LHCN-M2 (cell line): Measurements from ENCODE around the gene ELFN2. TPM values are rescaled to one million over a fixed set of nuclear protein-coding genes. Genes with fewer than 3 reads are reported as not detected.
A peak's percentile ranks its signal among the peaks of the same experiment; 100 is the strongest.
"Not testable (repeated sequence)": the region's sequence is repeated elsewhere in the genome, so short reads cannot be mapped to it uniquely, and the experiment has no call there.

Experiments used
- DNase-seq: peaks from one replicate; pipeline ENCODE4 v3.0.0-alpha.2; 2012; ENCODE audit warnings: low read depth
- polyA plus RNA-seq: library from polyadenylated mRNA; unstranded; fragments of >200 nt; gene quantifications from one replicate; pipeline ENCODE4 v1.2.1, GENCODE V29; 2012; ENCODE audit warnings: missing spikeins
- total RNA-seq: library from RNA; depleted of rRNA; stranded (reverse); fragments of >200 nt; gene quantifications from 2 replicates; pipeline ENCODE4 v1.2.3, GENCODE V29; 2014; rRNA removed

ELFN2 gene, protein sequence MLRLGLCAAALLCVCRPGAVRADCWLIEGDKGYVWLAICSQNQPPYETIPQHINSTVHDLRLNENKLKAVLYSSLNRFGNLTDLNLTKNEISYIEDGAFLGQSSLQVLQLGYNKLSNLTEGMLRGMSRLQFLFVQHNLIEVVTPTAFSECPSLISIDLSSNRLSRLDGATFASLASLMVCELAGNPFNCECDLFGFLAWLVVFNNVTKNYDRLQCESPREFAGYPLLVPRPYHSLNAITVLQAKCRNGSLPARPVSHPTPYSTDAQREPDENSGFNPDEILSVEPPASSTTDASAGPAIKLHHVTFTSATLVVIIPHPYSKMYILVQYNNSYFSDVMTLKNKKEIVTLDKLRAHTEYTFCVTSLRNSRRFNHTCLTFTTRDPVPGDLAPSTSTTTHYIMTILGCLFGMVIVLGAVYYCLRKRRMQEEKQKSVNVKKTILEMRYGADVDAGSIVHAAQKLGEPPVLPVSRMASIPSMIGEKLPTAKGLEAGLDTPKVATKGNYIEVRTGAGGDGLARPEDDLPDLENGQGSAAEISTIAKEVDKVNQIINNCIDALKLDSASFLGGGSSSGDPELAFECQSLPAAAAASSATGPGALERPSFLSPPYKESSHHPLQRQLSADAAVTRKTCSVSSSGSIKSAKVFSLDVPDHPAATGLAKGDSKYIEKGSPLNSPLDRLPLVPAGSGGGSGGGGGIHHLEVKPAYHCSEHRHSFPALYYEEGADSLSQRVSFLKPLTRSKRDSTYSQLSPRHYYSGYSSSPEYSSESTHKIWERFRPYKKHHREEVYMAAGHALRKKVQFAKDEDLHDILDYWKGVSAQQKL
- 0.17 and 0.32 TPM in 2 replicates for total RNA-seq
- 0.53 TPM for polyA plus RNA-seq

DNA sequence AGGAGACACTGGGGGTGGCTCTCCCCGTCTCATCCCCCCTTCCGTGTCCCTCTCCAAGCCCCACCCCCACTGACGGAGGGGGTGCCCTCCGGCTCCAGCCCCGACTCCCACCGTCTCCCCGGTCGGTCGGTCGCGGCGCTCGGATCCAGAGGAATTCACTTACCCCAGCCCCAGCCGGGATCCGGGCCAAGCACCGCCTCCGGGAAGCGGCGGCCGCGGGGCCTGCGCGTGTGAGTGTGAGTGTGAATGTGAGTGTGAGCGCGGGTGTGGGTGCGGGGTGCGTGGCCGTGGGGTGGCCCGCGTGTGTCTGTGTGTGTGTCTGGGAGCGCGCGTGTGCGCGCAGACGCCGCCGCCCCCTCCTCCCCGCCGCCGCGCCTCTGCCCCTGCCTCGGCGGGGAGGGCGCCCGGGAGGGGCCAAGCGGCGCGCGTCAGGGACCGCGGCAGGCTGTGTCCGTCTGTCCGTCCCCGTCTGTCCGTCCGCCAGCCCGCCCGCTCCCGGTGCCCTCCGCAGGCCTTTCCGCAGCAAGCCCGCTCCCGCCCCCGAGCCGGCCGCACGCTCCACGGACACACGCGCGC lies at the start of gene ELFN2:
Gene ELFN2 (minus strand): TSS at position 345 of the 576 bp plus-strand sequence. CDS start 51,945 bp downstream, outside the sequence.
- no peak for DNase-seq

DNA sequence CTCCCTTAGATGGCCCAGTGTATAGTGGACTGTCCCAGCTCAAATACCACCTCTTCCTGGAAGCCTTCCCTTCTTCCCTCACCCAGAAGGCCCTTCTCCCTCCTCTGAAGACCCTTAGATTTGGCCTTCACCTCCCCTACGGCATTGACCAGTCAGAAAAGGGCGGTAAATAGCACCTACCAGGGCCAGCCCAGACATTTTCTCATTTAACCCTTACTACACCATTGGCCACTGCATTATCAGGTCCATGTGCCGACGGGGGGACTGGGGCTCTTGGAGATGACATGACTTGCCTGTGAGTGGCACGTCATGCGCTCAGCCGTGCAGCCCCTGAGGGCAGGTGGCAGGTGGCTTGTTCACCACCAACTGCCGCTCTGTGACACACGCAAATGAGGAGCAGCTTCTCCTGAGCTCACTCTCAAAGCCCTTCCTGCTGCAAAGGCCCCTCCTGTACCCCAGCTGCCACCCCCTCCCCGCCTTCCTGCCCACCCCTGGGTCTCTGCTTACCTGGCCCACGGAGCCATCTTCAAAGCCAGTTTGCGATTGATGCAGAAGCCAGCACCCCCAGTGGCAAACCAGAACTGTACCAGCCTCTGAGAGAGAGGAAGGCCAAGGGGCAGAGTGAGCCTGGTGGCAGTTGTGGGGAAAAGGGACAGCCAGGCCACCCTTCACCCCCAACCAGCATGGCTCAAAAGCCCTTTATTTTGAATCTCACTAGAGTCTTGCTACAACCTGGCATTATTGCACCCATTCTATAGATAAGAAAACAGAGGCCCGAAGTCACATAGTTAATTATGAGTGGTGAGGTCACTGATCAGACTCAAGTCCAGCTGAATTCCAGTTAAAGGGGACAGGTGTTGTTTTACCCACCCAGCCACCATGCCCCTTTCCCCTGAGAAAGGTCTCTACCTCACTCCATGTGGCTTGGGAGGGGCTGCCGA lies 49.4 kb upstream of the ELFN2 start:
- DNase-seq: no peak

DNA sequence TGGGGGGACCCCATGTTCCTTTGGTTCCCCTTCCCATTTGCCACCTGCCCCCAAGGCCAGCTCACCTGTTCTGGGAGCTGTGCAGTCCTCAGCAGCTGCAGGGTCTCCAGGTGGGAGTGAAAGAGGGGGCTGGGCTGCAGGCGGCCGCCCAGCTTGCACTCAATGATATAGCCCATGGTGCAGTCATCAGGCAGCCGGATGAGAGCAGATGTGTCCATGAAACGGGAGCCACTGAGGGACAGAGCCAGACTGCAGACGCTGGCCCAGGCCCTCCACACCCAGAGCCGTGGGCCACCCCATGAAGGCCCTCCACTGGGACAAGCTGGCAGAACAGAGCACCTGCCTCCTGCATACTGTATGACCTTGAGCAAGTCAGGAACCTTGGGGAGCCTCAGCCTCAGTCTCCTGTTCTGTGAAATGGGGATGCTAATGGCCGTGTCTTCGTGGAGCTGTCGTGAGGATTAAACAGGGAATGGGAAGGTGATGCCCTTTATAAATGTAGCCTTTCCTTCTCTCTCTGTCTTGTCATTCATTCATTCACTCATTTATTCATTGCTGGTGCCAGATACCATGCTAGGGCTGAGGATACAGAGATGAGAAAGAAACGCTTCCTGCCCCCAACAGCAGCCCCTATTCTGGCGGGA lies 47.3 kb upstream of the ELFN2 start:
- DNase-seq: no peak

DNA sequence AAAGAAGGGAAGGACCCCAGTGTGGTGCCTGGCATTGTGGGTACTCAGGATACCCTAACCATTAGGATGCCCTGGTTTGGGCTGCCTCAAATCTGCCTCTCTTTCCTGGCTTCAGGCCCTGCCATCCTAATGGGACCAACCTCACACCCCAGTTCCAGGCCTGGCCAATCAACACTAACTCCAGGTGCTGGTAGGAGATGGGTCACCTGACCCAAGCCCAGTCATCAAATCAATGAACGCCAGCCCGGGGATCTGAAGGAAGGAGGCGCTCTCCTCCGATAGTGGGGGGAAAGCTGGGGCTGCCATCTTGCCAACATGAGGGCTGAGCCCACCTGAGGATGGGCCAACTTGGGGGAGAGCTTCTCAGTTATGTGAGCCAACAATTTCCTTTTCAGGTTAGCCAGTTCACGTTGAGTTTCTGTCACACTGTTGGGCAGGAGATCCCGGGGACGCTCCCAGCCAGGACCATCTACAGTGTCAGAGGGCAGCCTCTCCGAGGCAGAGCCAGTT lies 46.2 kb upstream of the ELFN2 start:
- DNase-seq: no peak

DNA sequence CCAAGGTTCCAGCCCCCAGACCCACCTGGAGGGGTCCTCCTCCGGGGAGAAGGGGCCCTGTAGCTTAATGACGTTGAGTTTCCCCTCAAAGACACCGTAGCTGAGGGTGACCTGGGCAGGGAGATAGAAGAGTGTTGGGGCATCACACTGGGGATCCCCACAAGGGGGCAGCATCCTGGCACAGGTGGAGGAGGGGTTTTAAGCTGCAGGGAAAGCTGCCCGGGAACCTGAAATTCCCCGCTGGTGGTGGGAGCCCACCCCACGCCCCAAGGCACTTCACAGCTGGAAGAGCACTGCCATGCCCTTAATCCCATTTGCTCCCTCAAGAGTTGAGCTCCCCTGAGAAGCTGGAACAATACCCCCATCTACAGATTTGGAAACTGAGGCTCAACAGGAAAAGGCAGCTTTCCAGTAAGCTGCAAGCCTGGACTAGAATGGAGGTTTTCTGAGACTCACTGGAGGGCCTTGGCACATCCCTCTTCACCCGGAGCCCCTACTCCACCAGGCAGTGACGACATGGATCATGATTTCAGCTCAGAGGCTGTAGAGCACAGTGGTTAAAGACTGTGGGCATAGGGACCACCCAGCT lies 45.2 kb upstream of the ELFN2 start:
- DNase-seq: peak; percentile 29

DNA sequence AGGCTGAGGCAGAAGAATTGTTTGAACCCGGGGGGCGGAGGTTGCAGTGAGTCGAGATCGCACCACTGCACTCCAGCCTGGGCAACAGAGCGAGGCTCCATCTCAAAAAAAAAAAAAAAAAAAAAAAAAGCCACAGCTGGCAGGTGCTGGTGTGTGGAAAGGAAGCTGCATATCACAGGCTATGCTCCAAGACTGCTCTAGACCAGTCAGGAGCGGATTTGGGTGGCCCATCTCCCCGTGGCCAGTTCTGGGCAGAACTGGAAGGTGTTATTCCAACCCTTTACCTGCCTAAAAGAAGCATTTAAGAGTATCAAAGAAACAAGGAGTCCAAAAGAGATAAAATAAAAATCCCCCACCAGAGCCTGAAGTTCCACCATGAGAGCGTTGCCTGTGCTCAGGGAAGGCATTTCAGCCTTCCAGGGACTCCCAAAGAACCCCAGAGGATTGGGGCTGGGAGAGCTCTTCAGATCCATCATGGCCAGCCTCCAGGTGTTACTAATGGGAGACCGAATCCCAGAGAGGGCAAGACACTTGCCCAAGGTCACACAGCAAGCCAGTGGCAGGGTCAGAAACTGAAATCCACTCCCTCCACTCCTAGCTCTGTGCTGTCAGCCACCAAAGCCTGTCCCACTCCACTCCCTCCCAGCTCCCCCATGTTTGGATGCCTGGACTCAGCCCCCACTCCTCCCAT lies 44.6 kb upstream of the ELFN2 start:
- no peak for DNase-seq

DNA sequence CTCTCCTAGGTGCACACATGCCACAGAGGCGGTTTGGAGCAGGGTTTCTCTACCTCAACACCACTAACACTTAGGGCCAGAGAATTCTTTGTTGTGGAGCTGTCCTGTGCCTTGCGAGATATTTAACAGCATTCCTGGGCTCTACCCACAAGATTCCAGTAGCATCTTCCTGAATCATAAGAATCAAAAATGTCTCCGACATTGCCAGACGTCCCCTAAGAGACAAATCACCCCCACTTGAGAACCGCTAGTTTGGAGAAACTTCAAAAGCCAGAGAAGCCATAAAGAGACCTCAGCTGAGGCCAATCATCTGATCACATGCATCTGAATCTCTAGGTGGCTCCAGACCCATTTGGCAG lies 42.8 kb upstream of the ELFN2 start:
- DNase-seq: no peak

DNA sequence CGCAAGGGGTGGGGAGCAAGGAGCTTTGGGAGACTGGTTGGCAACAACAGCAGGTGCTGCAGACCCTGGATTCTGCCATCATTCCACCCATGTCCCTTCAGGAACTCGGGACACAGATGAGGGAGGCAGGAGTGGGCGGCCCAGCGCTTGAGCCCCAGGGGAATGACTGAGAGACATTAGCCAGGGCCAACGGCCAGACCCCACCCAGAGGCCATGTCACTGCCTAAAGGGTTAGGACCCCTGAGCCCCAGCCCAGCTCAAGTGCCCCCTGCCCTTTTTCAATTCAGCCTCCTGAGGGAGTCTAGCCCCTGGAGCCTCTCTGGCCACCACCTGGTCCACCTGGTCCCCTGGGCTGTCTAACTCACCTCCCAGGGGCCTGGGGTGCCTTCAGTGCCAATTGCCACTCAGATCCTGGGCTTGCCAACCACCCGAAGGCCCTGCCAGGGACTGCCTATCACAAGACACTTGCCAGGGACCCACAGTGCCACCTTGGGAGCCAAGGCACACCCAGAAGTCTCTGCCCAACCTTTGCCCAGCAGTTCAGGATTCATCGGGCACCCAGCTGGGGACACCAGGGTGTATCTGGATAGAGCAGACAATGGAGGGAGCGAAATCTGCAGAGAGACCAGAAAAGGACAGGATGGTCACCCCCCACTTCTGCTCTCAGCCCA lies 42.3 kb upstream of the ELFN2 start:
- DNase-seq: no peak

DNA sequence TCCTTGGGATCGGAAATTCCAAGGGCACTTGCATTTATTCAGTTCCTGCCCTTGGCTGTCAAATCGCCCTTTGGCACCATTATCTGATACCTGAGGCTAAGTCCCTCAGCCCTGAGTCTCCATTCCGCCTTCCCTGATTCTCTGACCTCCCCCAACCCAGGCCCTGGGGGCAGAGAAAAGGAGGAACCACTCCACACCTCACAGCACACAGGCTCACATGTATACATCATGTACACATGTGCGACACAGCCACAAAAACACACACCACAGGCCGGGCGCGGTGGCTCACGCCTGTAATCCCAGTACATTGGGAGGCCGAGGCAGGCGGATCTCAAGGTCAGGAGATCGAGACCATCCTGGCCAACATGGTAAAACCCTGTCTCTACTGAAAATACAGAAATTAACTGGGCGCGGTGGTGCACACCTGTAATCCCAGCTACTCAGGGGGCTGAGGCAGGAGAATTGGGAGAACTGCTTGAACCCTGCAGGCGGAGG lies 41.0 kb upstream of the ELFN2 start:
- not testable (repeated sequence) for DNase-seq

DNA sequence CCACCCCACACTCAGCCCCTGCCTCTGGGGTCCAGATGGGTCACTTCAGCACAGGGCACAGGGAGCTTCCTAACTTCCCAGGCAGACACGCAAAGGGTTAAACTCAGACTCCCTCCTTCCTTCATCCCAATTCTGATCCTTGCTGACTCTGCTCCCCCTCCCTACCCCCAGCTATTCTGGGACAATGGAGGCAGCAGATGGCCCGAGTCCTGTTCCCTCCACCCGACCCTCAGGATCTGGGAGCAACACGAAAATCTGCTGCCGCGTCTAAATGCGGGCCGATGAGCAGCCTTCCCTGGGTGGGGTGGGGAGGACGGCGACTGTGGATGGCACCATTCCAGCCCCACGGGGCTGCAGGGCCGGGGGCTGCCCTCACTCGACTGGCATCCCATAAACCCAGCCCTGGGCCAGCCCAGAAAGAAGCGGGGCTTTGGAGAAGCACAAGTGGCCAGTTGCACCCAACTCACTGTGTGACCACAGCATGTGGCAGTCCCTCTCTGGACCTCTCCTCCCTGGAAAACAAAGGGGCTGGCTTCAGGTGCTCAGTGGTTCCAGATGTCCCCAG lies 40.2 kb upstream of the ELFN2 start:
- DNase-seq: no peak

DNA sequence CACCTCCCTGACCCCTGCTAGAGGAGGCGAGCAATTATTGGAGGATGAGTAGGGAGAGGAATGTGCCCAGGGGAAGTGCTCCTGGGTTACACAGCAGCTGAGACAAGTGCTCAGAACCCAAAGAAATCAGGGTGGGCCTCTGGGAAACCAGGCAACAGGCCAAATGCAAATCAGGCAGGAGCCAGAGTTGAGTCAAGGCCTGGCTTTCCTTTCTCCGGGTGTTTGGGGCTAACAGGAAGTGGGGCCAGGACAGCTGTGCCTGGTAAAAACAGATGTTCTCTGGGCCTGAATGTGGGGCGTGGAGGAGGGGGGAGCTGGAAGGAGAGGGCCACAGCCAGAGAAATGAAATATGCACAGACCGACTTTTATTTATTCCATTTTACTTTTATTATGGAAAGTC lies 36.9 kb upstream of the ELFN2 start:
- peak; percentile 68 for DNase-seq

DNA sequence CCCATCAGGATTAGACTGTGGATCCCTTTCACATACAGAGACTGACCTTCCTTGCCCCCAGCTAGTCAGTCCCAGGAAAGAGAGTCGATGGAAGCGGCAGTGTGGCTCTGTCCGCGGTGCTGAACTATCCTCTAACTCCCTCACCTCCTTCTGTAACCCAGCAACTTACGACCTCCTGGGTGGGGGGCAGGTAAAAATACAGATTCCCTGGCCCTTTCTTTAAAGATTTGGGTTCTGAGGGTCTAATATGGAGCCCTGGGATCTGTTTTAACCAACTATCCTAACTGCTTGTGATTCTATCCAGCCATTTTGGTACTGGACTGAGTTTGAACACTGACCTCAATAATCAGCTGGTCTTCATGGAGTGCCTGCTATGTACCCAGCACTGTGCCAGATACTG lies 35.7 kb upstream of the ELFN2 start:
- peak; percentile 48 for DNase-seq

DNA sequence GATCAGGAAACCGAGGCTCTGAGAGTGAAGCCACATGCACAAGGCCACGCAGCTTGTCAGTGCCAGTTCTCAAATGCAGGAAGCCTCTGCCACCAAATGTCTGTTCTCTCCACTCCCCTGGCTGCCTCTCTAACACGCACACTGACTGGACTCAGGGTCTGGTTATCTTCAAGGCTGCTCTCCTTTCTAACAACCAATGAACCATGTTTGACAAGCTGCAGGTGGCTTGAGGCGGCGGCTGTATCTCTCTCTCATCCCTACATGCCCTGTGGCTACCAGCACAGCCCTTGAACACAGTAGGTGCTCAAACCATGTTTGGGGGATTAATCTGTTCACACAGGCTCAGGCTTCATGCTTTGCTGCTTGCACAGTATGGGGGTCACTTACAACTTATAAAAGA lies 35.2 kb upstream of the ELFN2 start:
- no peak for DNase-seq

DNA sequence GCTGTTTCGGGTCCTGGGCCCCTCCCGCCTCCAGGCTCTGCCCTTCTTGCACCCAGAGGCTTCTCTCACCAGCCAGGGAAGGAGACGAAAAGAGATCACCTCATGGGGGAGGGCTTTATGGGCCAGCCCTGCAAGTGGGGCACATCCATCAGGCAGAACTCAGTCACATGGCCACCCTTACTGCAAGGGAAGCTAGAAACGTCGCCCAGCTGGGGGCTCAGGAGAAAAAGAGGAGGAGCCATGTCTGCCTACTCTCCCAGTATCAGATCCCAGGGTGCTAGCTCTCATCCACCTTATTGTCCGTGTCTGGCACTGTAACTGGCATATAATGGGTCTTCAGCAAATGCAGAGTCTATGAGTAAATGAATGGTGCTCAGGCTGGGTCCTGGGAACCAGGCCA lies 34.7 kb upstream of the ELFN2 start:
- DNase-seq: no peak

DNA sequence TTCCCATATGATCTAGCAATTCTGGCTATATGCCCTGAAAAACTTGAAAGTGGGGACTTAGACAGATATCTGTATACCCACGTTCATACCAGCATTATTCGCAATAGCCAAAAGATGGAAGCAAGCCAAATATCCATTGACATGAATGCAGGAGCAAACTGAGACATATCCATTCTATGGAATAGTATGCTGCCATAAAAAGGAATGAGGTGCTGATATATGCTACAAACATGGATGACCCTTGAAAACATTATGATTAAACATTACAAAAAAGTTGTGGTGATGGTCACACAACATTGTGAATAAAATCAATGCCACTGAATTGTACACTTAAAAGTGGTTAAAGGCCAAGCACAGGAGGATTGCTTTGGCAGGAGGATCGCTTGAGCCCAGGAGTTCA lies 33.4 kb upstream of the ELFN2 start:
- no peak for DNase-seq

DNA sequence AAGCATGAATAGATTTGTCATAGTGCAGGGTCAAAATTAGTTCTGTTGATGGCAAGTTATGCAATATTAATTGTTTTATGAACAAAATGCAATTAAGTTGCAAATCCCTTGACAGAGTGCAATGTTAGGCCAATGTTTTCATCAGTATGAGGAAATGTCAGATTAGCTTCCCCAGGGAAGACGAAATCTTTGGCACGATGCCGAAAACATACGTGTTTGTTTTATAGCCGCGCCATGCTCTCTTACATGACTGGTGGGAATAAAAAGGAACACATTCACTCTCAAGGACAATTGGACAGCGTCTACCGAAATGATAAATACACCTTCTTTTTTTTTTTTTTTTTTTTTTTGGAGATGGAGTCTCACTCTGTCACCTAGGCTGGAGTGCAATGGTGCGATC lies 31.9 kb upstream of the ELFN2 start:
- no peak for DNase-seq

DNA sequence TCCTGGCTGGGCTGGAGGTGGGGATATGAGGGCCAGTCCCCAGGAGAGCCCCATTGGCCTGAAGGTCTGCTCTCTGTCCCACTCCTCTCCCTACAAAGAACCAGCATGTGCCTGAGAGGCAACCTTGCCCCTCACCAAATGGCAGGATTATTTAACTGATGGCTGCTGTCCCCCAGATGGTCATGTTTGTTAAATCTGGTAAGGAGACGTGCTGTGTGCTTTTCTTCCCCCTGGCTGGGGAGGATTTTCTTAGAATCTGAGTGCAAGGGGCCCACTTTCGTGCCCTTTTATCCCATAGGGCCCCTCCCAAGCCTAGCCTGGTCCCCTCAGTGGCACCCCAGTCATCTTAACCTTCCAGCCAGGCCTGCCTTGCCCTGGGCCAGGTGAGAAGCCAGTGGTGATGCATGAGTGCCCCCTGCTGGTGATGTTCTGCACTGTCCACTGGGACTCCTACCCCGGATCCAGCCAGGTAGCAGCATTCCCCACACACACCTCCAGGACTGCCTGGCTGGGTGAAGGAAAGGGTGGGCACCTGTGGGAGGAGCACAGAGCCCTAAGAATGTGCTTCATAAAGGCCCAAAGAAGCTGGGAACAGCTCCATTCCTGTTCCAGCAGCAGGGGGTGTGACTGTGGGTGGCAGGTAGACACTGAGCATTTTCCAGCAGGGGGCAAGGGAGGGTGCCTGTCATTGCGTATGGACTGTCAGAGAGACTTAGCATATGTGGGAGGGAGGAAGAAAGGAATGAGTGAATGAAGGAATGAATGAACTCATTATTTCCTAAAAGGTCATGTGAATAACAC lies 30.0 kb upstream of the ELFN2 start:
- DNase-seq: peak; percentile 35

DNA sequence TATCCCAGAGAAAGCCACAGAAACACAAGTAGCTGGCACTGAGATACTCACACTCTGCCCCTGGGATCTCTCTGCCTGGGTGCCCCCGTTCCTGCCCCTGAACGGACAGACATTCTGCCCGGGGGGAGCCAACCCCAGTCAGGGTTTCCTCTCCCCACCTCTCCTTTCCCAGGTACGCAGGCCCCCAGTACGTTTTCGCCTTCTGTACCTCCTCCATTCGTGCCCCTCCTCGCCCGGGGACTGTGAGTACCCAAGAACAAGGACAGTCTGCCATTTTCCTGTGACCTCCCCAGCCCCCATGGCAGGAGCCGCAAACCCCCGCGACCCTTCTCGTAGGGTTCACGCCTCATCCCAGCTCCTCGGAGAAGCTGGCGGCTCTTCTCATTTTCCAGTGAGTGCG lies 29.1 kb upstream of the ELFN2 start:
- no peak for DNase-seq
